H1 (cell line): Measurements from ENCODE around the gene GGCX. TPM values are rescaled to one million over a fixed set of nuclear protein-coding genes. Genes with fewer than 3 reads are reported as not detected.

ENCODE experiments used
- ATF3 ChIP-seq: IDR thresholded peaks from 2 replicates; pipeline ENCODE4 v1.6.1; 2011; ENCODE audit warnings: low read depth, mild to moderate bottlenecking, low read length; ENCODE audit not compliant: insufficient read depth
- CREB1 ChIP-seq: IDR thresholded peaks from 2 replicates; pipeline ENCODE4 v1.6.1; 2012; ENCODE audit warnings: inconsistent platforms
- MAX ChIP-seq: IDR thresholded peaks from 2 replicates; pipeline ENCODE4 v1.6.1; 2012; ENCODE audit warnings: inconsistent platforms
- SP2 ChIP-seq: IDR thresholded peaks from 2 replicates; pipeline ENCODE4 v1.6.1; 2012; ENCODE audit warnings: mild to moderate bottlenecking, low read length, inconsistent platforms
- TEAD4 ChIP-seq: IDR thresholded peaks from 2 replicates; pipeline ENCODE4 v1.6.1; 2012; ENCODE audit warnings: low read depth, low read length, inconsistent platforms, mixed read lengths
- YY1 ChIP-seq: IDR thresholded peaks from 2 replicates; pipeline ENCODE4 v1.6.1; 2011; ENCODE audit warnings: low read depth, mild to moderate bottlenecking, low read length
- polyA plus RNA-seq, 7 experiments: library from polyadenylated mRNA; depleted of rRNA in 3 of 7; stranded (reverse) in 5 of 7; unstranded in 2 of 7; fragments of >200 nt in 5 of 7; fragments of 200-250 nt in 2 of 7; gene quantifications; 1 replicate in 5 of 7; 2 replicates in 1 of 7; 4 replicates in 1 of 7; pipeline versions ENCODE4 v1.2.1 to v1.2.3, GENCODE V29; 2011 to 2013; ENCODE audit warnings: missing spikeins in 2 of 7, mixed read lengths in 2 of 7
- total RNA-seq: library from RNA; stranded (reverse); fragmentation: NEBNext Ultra II Directional; extraction: Animal tissue kit (Norgen Biotek cat#: 25700); gene quantifications from 2 replicates; pipeline ENCODE4 v1.2.1, GENCODE V29; 2021

Gene GGCX
- total and polyA plus RNA-seq, 2 of the 8 experiments (the other 6 are each of a cell fraction or from before 2014, with no cell fraction given), result 29.4 to 33.8 TPM

- TF ChIP-seq ATF3 (no peak), CREB1 (no peak), MAX (no peak), TEAD4 (no peak), SP2 (no peak), YY1 (no peak)
Observed at GRCh38 chr2:85575739-85576138, 14.4 kb upstream of the GGCX start (continued).
